GM18870 (cell line): ENCODE data around the gene CLASP2.

Source experiments
- ATAC-seq: cut with Tn5 transposase; IDR thresholded peaks from one replicate; pipeline ENCODE4 v1.9.1; 2021; ENCODE audit warnings: moderate library complexity; ENCODE audit not compliant: unreplicated experiment

The CLASP2 gene

DNA sequence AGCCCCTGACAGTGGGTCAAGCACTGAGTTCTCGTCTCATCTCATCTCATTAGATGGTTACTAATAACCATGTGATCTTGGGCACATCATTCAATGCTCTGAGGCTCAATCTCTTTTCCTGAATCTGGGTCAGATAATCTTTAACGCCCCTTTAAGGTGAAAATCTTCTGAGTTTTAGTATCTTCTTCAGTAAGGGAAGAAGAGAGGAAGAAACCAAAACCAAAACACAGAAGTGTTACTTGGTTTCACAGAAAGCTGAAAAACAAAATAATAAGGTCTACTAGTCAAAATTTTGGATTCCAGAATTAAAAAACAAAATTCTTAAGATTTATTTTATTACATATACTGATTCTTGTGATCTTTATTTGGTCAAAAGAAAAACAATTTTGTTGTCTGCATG is 78.2 kb downstream of the CLASP2 start:
- no peak for ATAC-seq

DNA sequence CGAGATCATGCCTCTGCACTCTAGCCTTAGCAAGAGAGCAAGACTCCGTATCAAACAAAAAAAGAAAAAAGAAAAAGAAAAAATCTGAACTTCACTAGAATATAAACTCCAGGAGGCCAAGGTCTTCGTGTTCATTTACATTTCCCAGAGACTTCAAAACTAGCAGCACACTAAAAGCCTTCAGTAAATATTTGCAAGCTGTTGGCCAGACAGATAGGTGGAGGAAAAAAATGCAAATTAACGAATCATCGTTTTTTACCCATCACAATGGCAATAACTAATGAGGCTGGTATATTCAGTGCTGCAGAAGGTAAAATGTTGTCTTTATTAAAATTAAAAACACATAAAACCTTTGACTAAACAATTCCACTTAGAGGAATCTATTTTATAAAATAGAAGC is 80.6 kb downstream of the CLASP2 start:
- ATAC-seq, result no peak

DNA sequence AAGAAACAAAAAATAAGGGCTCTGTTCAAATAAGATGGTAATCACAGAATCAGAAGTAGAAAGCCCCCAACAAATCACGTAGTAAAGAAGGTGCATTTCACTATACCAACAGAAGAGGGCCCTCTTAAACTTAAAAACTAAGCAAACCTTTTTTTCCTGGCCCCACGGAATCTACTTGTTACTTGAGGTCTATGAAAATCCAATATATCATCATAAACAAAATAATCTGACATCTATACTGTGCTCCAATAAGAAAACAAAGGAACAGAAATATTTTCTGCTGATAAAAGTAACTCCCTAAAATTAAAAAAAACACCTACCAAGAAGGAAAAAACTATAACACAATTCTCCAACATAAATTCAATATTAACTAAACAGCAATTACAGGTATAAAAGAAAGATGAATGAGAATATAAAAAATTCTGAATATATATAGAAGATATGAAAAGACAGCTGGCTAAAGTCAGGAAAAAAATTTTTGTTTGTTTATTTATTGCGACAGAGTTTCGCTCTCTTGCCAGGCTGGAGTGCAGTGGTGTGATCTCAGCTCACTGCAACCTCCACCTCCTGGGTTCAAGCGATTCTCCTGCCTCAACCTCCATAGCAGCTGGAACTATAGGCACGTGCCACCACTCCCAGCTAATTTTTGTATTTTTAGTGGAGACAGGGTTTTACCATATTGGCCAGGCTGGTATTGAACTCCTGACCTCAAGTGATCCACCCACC is 81.8 kb downstream of the CLASP2 start:
- no peak for ATAC-seq

DNA sequence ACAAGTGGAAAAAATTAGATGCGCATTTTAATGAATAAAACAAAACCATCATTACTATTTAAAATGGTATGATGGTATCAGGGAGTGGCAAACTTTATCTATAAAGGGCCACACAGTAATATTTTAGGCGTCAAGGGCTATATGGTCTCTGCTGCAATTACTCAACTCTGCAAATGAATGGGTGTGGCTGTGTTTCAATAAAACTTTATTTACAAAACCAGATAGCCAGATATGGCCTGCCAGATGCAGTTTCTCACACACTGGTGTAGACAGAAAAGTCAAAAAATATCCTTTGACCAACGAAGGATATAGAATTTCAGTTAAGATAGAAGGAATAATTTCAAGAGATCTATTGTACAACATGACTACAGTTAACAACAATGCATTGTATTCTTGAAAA is 83.8 kb downstream of the CLASP2 start:
- no peak for ATAC-seq

DNA sequence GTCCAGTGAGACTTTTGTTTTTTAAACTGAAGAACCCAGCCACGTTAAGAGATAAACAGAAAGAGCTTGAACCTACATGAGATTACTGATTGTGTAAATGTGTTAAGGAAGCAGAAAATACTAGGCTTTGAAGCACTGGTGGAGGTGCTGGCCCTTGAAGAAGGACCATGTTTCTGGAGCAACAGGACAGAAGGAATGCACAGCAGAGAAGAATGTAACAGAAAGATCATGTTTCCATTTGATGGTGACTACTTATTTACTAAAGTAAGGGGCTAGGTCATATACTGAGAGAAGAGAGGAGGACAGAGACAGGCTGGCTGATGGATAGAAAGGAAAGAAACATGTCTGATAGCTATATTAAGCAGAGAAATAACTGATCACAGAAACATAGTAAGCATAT is 88.8 kb downstream of the CLASP2 start:
- no peak for ATAC-seq

DNA sequence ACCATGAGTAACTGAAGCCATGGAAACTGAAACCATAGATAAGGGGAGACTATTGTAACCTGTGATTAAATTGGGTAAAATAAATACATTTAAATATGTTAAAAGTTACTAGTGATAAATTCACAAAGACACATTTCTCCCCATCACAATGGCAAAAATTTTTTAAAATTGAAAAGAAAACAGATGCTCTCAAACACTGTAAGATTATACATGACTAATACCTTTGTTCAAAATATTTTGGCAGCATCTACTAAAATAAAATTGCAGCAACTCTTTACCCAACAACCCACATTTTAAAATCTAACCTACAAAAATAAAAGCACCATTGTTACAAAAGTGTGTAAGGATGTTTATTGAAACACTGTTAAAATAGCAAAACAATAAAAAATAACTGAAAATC is 93.3 kb downstream of the CLASP2 start:
- ATAC-seq, result no peak

DNA sequence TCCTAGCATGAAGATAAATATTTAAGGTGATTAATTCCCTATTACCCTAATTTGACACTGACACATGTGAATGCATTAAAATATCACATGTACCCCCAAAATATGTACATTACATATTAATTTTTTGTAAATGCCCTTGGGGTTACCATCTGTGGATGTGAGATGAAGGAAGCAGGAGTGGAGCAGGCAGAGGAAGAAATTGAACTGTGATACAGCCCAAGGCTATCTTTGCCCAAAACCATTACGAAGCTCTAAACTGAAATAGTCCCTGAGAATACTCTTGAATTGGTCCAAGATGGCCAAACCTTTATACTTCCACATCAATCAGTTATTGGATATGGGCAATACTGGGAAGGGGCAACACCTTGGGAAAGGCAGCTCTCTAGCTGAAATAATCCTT is 105.0 kb downstream of the CLASP2 start:
- ATAC-seq, result no peak

DNA sequence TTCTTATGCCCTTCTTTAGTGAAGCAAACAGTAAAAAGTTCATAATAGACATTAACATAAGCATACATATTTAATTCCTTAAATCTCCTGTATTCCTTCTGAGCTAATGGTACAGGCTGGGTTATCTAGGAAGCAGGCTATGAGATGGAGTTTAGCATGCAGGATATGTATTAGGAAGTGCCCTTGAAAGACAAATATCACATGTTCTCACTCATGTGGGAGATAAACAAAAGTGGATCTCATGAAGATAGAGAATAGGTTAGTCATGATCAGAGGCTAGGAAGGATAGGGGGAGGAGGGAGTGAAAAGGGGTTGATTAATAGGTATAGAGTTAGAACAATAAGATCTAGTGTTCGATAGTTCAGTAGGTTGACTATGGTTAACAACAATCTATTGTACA is 105.4 kb downstream of the CLASP2 start:
- no peak for ATAC-seq

DNA sequence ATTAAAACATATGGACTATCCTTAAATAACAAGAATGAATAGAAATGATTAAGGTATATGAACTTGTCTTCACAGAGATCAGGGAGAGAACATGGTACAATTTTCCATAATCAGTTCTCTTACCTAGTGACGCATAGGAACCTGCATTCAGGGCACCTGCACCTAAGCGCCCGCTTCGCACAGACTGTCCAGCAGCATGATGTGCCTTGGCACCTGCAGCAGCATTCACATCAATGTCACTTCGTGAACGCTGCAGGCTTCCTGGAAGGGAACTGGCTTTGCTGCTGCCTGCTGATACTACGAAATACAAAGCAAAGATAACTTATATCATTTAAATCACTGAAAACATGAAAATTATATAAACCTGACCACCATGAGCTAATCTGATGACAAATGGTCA is 115.2 kb downstream of the CLASP2 start:
- ATAC-seq, result no peak

DNA sequence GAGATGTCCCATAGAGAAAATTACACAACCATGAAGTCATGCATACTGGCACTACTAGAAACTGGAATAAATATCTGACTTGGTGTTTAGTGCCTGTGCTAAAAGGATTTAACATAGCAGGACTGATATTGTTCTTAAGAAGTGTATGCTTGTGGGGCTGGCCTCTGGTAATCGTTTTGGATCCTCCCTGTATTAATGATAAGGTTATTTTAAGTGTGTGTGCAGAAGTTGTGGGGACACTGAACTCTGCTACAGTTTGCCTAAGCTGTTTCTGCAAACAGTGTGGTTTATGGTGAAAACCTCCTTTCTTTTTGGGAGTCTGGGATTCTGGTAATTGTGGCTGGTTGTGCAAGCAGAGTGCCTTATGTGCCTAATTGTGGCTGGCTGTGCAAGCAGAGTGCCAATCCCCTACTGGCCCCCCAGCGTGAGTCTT is 120.8 kb downstream of the CLASP2 start:
- ATAC-seq, result no peak

DNA sequence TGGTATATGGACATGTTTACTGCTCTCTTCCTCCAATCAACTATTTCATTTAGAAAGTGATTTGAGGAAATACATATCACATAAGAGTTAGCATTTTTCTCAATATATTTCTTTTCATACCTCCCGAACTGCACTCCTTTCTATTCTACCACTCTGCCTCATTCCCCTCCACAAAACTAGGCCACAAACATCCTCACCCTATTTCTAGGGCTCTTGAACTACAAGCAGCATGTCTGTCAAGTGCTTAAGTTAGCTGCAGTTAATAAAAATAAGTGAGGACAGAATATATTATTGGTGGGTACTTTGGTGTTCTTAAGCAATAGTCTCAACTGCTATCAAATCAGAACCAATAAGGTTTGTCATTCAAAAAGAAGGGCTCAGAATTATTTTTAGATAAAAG is 125.1 kb downstream of the CLASP2 start:
- no peak for ATAC-seq

DNA sequence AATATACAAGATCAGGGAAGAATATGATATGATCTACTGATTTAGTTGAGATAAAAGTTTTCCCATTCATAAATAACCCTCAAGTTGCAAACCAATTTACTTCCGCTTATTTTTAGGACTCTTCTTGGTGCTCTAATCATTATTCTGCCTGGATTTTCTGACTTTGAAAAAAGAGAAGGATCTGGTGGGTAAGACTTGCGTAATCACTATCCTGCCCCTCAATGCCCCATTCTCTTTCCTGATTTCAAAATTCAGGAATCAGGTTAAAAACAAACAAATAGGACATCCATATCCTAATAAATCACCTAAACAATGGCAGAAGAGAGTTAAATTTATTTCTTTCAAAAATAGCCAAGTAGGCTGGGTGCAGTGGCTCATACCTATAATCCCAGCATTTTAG is 127.5 kb downstream of the CLASP2 start:
- no peak for ATAC-seq

DNA sequence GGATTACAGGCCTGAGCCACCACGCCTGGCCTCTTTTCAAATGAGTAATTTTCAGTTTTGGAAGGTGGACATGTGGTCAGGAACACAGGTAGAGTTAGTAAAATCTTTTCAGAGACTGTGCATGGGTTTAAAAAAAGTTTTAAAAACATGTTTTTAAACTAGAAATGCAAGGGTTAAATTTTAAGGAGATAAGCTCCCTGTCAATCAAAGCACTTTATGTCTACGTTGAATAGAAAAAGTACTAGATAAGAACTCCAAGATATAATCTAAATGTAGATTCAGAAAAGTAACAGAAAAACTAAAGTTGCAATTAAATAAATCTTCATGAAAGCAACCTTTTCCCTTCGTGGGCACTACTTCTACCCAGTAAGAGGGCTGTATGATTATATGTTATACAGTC is 131.7 kb downstream of the CLASP2 start:
- no peak for ATAC-seq

DNA sequence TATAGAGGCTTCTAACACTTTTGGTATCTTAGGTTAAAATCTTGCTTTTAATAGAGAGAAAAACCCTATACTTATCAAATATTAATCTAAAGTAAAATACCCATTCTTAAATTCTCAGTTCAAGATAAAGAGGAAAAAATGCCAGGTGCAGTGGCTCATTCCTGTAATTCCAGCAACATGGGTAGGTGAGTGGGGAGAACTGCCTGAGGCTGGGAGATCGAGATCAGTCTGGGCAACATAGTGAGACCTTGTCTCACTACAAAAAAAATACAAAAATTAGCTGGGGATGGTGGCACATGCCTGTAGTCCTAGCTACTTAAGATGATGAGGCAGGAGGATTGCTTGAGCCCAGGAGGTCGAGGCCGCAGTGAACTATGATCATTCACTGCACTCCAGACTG is 135.8 kb downstream of the CLASP2 start:
- ATAC-seq, result no peak

DNA sequence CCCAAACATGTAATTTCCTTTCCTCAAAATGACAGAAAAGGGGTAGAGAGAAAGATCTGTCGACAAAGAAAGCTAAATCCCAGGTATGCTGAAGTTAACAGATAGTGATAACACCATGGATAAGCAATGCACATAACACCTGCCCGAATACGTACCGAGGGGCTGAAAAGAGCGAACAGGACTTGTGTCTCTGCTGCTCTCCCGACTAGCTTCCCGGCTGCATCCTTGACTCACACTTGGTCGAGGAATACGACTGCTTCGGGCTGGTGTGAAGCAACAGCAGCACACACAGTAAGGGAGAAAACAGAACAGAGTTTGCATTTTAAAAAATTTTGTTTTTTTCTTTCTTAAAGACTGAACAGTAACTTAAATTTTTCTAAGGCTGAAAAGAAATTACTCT is 136.4 kb downstream of the CLASP2 start:
- ATAC-seq, result no peak

DNA sequence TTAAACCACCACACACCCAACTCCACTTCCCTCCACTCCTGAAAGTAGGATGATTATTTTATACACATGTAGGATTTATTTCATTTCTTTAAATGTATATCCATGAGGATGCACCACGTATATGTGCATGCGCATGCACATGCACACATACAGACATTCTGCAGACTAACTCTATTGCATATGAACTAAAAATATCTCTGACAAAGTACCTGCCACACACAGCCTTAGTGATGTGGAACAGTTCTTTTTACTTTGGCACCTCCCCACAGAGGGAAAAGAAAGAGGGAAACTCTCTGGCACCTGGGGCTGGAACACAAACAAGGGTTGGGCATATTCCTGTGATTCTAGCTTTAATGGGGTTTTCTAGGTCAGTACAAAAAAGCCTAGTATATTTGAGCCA is 138.2 kb downstream of the CLASP2 start:
- no peak for ATAC-seq

DNA sequence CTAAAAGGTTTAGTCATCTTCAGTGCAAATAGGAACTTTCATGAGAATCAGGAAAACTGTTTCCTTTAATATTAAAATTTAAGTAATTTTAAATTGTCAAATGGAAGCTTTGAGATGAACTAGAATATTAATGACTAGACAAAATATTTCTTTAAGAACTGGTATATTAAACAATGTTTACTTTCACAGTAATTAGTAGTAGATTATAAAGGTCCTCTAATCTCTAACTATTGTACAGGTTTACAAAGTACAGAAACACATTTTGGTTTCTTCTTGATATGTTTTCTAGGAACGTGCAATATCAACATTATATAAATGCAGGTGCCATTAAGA is 138.9 kb downstream of the CLASP2 start:
- no peak for ATAC-seq

DNA sequence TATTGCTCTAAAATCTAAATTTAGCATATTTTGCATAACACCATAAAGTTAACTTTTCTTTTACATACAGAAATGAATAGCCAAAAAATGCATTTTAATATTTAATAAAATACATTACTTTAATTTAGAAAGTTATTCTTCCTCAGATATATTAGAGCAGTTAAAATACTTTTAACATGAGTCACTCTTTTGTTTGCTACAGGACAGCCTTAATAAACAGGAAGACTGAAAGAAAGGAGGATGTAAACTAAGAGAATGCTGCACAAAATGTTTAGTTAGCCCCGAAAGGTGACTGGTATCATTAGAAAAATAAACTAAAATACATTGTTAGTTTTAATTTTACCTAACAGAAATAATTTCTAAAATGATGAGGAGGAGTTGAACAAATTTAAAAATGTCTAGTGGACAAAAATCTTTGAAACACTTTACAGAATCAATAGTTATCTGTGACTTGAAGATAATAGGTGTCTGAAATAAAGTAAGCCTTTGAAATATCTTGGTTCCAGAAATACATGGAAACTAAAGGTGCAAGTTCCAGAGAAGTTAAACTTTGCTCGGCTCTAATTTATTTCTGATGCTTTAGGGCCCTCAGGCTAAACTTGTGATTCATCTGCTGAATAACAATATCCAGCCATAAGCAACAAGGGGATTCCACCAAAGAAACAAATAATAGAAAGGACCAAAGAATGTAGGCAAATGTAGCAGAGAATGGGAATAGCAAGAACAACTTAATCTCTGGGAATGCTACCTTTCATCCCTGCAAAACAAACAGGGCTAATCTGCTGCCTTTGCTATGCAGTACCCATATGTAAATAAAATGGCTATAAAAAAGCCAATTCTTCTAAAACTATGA is 139.5 kb downstream of the CLASP2 start:
- no peak for ATAC-seq

DNA sequence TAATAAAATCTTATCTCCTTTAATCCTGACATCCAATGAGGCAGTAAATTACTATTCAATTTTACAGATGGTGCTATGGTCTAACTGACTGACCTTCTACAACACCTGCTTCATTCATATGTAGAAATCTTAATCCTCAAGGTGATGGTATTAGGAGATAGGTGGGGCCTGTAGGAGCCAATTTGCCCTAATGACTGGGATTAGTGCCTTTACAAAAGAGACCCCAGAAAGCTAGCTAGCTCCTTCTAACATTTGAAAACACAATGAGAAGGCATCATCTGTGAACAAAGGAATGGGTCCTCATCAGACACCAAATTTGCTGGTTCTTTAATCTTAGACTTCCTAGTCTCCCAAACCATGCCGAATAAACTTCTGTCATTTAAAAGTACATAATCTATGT is 140.5 kb downstream of the CLASP2 start:
- no peak for ATAC-seq

DNA sequence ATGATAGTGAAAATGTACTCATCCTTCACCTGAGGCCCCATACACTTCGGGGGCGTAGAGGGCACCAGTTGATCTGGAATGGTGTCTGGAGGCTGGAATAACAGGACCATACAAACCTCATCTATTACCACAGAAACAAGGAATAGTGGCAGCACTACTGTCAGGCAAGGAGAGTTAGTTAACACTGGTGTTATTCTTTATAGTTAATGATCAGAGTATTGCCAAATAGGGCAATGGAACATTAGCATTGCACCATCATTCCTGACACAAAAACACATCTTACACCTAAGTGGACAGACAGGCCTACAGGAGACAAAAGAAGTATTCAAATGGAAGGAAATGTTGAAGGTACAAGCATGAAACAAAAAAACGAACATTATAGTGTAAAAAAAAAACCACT is 140.9 kb downstream of the CLASP2 start:
- no peak for ATAC-seq

DNA sequence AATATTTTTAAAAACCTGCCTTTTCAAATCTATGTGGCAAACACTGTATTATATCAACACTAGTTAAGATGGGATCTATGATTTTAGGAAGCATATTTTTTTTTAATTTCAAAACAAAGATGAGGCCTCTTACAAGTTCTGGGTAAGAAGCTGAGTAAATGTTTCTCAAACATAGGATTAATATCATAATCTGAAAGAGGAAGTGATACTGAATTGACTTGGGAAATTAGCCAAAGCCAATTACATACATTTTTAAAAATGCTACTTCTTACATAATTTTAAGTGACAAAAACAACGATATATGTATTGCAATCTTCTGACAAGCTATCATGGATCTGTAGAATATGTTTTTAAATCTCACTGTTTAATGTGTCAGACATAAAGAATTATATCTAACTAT is 142.7 kb downstream of the CLASP2 start:
- ATAC-seq, result no peak

DNA sequence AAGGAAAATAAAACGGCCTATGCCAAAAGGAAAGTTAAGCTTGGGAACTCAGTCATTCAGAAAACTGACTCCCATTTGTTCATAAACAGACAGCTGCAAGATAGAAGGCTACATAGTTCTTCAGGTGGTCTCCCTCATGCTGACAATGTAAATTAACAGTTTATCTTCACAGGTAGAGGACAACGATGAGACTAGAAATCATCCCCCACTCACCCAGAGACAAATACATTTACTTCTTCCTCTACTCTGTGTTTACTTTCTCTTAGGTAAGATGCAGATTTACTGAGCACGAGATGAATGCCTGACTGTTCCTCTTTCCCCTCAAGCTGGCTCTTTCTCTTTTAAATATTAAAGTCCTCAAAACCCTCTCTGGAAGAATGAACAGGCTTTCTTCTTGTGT is 160.2 kb downstream of the CLASP2 start:
- ATAC-seq, result no peak

DNA sequence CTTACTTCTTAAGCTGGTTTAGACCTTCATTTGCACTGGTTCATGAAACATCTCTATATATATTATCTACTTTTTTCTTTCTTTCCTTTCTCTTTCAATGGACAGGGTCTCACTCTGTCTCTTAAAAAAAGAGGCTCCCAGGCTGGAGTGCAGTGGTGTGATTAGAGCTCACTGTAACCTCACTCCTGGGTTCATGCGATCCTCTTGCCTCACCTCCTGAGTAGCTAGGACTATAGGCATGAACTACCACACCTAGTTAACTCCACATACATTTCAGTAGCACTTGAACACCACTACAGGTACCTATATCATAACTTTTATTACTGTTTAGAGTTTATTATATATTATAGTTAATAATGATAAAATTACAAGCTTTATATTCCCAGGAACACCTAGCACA is 160.8 kb downstream of the CLASP2 start:
- ATAC-seq, result no peak
